Uterus (tissue), 2 donors: Measurements from ENCODE around the gene SUCLG2.

ENCODE experiments used
- POLR2A ChIP-seq, 2 donors: fragments of 450-650 bp; IDR thresholded peaks; one replicate each; pipeline ENCODE4 v1.6.1; 2016; ENCODE audit warnings: antibody characterized with exemption in 2 of 2, mild to moderate bottlenecking in 1 of 2, moderate library complexity in 1 of 2
- TF ChIP-seq, protein P1 (sequence below), 4 experiments: fragments of 200-600 bp in 2 of 4; fragments of 450-650 bp in 2 of 4; sonication (generic) in 2 of 4; IDR thresholded peaks; one replicate each; pipeline ENCODE4 v1.5.1; 2016 to 2019; ENCODE audit warnings: antibody characterized with exemption in 4 of 4, mild to moderate bottlenecking in 2 of 4, moderate library complexity in 1 of 4

DNA sequence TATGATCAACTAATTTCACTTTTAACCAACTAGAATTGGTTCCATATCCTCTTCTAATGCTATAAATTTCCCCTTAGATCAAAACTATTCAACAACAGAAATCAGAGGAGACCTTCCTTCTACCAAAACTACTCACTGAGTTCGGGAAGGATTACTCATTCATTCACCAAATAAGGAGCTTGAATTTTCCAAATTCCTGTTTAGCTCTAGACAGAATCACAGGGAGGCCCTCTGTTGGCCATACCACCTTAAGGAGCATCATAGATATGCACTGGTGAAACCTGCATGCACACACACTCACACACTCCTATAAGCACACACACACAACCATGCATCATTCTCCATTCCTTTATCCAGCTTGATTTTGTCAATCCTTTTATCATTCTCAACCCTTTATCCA, 49.0 kb downstream of the SUCLG2 start:
- TF ChIP-seq, protein P1, sequence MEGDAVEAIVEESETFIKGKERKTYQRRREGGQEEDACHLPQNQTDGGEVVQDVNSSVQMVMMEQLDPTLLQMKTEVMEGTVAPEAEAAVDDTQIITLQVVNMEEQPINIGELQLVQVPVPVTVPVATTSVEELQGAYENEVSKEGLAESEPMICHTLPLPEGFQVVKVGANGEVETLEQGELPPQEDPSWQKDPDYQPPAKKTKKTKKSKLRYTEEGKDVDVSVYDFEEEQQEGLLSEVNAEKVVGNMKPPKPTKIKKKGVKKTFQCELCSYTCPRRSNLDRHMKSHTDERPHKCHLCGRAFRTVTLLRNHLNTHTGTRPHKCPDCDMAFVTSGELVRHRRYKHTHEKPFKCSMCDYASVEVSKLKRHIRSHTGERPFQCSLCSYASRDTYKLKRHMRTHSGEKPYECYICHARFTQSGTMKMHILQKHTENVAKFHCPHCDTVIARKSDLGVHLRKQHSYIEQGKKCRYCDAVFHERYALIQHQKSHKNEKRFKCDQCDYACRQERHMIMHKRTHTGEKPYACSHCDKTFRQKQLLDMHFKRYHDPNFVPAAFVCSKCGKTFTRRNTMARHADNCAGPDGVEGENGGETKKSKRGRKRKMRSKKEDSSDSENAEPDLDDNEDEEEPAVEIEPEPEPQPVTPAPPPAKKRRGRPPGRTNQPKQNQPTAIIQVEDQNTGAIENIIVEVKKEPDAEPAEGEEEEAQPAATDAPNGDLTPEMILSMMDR (IDR thresholded peaks at IDR 0.05), result no peak
- no peak for TF ChIP-seq POLR2A (IDR thresholded peaks at IDR 0.05)
